HepG2 (cell line): ENCODE measurements around the gene CDC42SE2.

Source experiments
- GABPA ChIP-seq, 2 experiments: IDR thresholded peaks; 2 replicates each; pipeline ENCODE4 v1.6.1; 2011 to 2016; ENCODE audit warnings: low read depth in 2 of 2, low read length in 1 of 2, missing biosample characterization in 1 of 2, missing genetic modification characterization in 1 of 2
- REST ChIP-seq, 2 experiments: IDR thresholded peaks; 2 replicates each; pipeline ENCODE4 v1.6.1; 2011 to 2012; ENCODE audit warnings: low read length in 2 of 2, borderline replicate concordance in 1 of 2, low read depth in 1 of 2, mild to moderate bottlenecking in 1 of 2, moderate library complexity in 1 of 2
- SMAD3 ChIP-seq: sonication (generic); formaldehyde crosslinking; IDR thresholded peaks from 2 replicates; pipeline ENCODE4 v1.4.0; 2020; ENCODE audit warnings: missing genetic modification reagents
- ZBTB7A ChIP-seq: sonication (generic); formaldehyde crosslinking; IDR thresholded peaks from 2 replicates; pipeline ENCODE4 v1.8.0; 2022; ENCODE audit warnings: mild to moderate bottlenecking, missing genetic modification reagents
- TF ChIP-seq, protein P1 (sequence below): sonication (generic); formaldehyde crosslinking; IDR thresholded peaks from 2 replicates; pipeline ENCODE4 v1.5.0; 2020; ENCODE audit warnings: mild to moderate bottlenecking, missing genetic modification reagents, moderate library complexity

DNA sequence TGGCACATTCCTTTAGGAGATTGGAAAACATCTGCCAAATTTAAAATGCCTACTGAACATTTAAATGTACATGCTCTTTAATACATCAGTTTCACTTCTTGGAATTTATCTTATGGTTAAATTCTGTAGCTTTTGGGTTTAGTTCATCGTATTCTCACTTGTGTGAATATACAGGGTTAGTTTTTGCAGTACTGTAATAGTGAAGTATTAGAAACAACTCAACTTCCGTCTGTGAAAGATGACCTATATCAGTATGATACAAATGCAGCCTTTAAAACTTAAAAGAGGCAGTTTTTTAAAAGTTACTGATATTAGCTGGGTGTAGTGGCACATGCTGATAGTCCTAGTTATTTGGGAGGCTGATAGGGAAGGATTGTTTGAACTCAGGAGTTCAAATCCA is 57.2 kb downstream of the CDC42SE2 start:
- TF ChIP-seq, protein P1, sequence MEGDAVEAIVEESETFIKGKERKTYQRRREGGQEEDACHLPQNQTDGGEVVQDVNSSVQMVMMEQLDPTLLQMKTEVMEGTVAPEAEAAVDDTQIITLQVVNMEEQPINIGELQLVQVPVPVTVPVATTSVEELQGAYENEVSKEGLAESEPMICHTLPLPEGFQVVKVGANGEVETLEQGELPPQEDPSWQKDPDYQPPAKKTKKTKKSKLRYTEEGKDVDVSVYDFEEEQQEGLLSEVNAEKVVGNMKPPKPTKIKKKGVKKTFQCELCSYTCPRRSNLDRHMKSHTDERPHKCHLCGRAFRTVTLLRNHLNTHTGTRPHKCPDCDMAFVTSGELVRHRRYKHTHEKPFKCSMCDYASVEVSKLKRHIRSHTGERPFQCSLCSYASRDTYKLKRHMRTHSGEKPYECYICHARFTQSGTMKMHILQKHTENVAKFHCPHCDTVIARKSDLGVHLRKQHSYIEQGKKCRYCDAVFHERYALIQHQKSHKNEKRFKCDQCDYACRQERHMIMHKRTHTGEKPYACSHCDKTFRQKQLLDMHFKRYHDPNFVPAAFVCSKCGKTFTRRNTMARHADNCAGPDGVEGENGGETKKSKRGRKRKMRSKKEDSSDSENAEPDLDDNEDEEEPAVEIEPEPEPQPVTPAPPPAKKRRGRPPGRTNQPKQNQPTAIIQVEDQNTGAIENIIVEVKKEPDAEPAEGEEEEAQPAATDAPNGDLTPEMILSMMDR = no peak
- TF ChIP-seq ZBTB7A (CRISPR knock-in tag) (no peak), SMAD3 (no peak), GABPA (IDR thresholded peaks at IDR 0.05; ENCODE audit: low read depth, low read length) (no peak), GABPA (CRISPR knock-in tag; IDR thresholded peaks at IDR 0.05; ENCODE audit: low read depth) (no peak), REST (IDR thresholded peaks at IDR 0.05; ENCODE audit: borderline replicate concordance in 1 of 2, low read depth in 1 of 2, low read length in 2 of 2) (no peak)
